IMR-90 (cell line): Measurements from ENCODE around the gene GOLGA6A. TPM values are rescaled to one million over a fixed set of nuclear protein-coding genes. Genes with fewer than 3 reads are reported as not detected.

ENCODE experiments used
- ATAC-seq: fragments of 200-7000 bp; cut with Tn5 transposase; 2 replicates; pipeline ENCODE4 v1.9.1; 2020; ENCODE audit warnings: low read depth, mild to moderate bottlenecking, moderate library complexity
- BruUV-seq: library from RNA; stranded (reverse); fragments of 400-500 nt; replicated peaks from 2 replicates; lab custom pipeline; 2021; lab: Mats Ljungman, UMichigan
- CTCF ChIA-PET: fragments of 300-600 bp; formaldehyde crosslinking; extraction: SDS; loops from one replicate; lab custom pipeline; 2021; ENCODE audit warnings: antibody characterized with exemption; lab: Yijun Ruan, JAX
- POLR2A ChIA-PET: fragments of 300-600 bp; sonication (Branson Sonifier 250); formaldehyde crosslinking; loops from one replicate; lab custom pipeline; 2022; ENCODE audit warnings: antibody characterized with exemption; ENCODE audit not compliant: unreplicated experiment; lab: Charles Lee
- DNase-seq: peaks from one replicate; pipeline ENCODE4 v3.0.0; 2013
- H2AFZ ChIP-seq: replicated peaks from 2 replicates; pipeline ENCODE3; 2013; ENCODE audit warnings: low read length, mild to moderate bottlenecking; ENCODE audit not compliant: poor library complexity
- H2AK5ac ChIP-seq: 2 replicates; pipeline ENCODE4 v1.6.1; 2013; ENCODE audit warnings: low read depth, low read length, inconsistent platforms
- H2AK9ac ChIP-seq: replicated peaks from 2 replicates; pipeline ENCODE3; 2013; ENCODE audit warnings: mild to moderate bottlenecking, low read depth, low read length, moderate library complexity; ENCODE audit not compliant: poor library complexity
- H2BK120ac ChIP-seq: 2 replicates; pipeline ENCODE4 v1.6.1; 2013; ENCODE audit warnings: low read depth, low read length, inconsistent platforms
- H2BK15ac ChIP-seq: 3 replicates; pipeline ENCODE4 v1.6.1; 2013; ENCODE audit warnings: low read depth, low read length, inconsistent platforms
- H2BK20ac ChIP-seq: 2 replicates; pipeline ENCODE4 v1.6.1; 2013; ENCODE audit warnings: low read depth, mild to moderate bottlenecking, inconsistent platforms, low read length, moderate library complexity
- H2BK5ac ChIP-seq: 2 replicates; pipeline ENCODE4 v1.6.1; 2013; ENCODE audit warnings: mild to moderate bottlenecking, low read depth, low read length, inconsistent platforms; ENCODE audit not compliant: poor library complexity, severe bottlenecking
- H3K14ac ChIP-seq: replicated peaks from 2 replicates; pipeline ENCODE4 v1.6.1; 2013; ENCODE audit warnings: low read depth, low read length, inconsistent platforms
- H3K18ac ChIP-seq: 2 replicates; pipeline ENCODE4 v1.6.1; 2013; ENCODE audit warnings: low read depth, low read length, control low read depth
- H3K23ac ChIP-seq: 2 replicates; pipeline ENCODE4 v1.6.1; 2013; ENCODE audit warnings: low read depth, low read length, inconsistent platforms
- H3K27ac ChIP-seq: 2 replicates; pipeline ENCODE4 v1.5.1; 2013; ENCODE audit warnings: mild to moderate bottlenecking, control low read depth, low read length; ENCODE audit not compliant: insufficient read depth
- H3K27me3 ChIP-seq: 2 replicates; pipeline ENCODE4 v1.6.1; 2013; ENCODE audit warnings: low read length; ENCODE audit not compliant: control insufficient read depth, insufficient read depth
- H3K36me3 ChIP-seq: 2 replicates; pipeline ENCODE4 v1.6.1; 2013; ENCODE audit warnings: low read length, mixed read lengths; ENCODE audit not compliant: control insufficient read depth, insufficient read depth
- H3K4ac ChIP-seq: 2 replicates; pipeline ENCODE4 v1.6.1; 2013; ENCODE audit warnings: low read depth, low read length, inconsistent platforms
- H3K4me1 ChIP-seq: 2 replicates; pipeline ENCODE4 v1.6.1; 2013; ENCODE audit warnings: low read length, mixed read lengths; ENCODE audit not compliant: control insufficient read depth, insufficient read depth
- H3K4me2 ChIP-seq: 2 replicates; pipeline ENCODE4 v1.6.1; 2013; ENCODE audit warnings: low read depth, mild to moderate bottlenecking, control low read depth, low read length, moderate library complexity
- H3K4me3 ChIP-seq: 2 replicates; pipeline ENCODE4 v1.5.1; 2013; ENCODE audit warnings: low read depth, mild to moderate bottlenecking, control low read depth, low read length, moderate library complexity; ENCODE audit not compliant: insufficient read depth
- H3K56ac ChIP-seq: 2 replicates; pipeline ENCODE4 v1.6.1; 2013; ENCODE audit warnings: low read length, inconsistent platforms; ENCODE audit not compliant: insufficient read depth; ENCODE audit errors: extremely low read depth
- H3K79me1 ChIP-seq, 2 experiments: 2 replicates each; pipeline ENCODE4 v1.6.1; 2013; ENCODE audit warnings: low read length in 2 of 2, inconsistent platforms in 1 of 2, low read depth in 1 of 2
- H3K9ac ChIP-seq: 2 replicates; pipeline ENCODE4 v1.6.1; 2013; ENCODE audit warnings: low read depth, low read length, control low read depth
- H3K9me1 ChIP-seq: 2 replicates; pipeline ENCODE4 v1.6.1; 2013; ENCODE audit warnings: low read length, inconsistent platforms; ENCODE audit not compliant: insufficient read depth
- H3K9me3 ChIP-seq: 2 replicates; pipeline ENCODE4 v1.6.1; 2013; ENCODE audit warnings: low read length; ENCODE audit not compliant: control insufficient read depth, insufficient read depth
- H4K20me1 ChIP-seq: 2 replicates; pipeline ENCODE4 v1.6.1; 2013; ENCODE audit warnings: low read length, inconsistent platforms; ENCODE audit not compliant: insufficient read depth
- H4K5ac ChIP-seq: 2 replicates; pipeline ENCODE4 v1.6.1; 2013; ENCODE audit warnings: mild to moderate bottlenecking, low read depth, low read length, control low read depth
- H4K8ac ChIP-seq, 2 experiments: 2 replicates each; pipeline ENCODE4 v1.6.1; 2013; ENCODE audit warnings: low read depth in 2 of 2, low read length in 2 of 2, control low read depth in 1 of 2, inconsistent platforms in 1 of 2
- H4K91ac ChIP-seq: 2 replicates; pipeline ENCODE4 v1.6.1; 2013; ENCODE audit warnings: low read depth, low read length, inconsistent platforms; ENCODE audit not compliant: insufficient read depth
- BHLHE40 ChIP-seq: fragments of 150-350 bp; IDR thresholded peaks from 2 replicates; pipeline ENCODE4 v1.6.1; 2016; ENCODE audit warnings: mild to moderate bottlenecking, low read depth, low read length
- FOS ChIP-seq: fragments of 150-350 bp; IDR thresholded peaks from 2 replicates; pipeline ENCODE4 v1.6.1; 2016; ENCODE audit warnings: low read depth, low read length
- MAZ ChIP-seq: IDR thresholded peaks from 2 replicates; pipeline ENCODE4 v1.6.1; 2012; ENCODE audit warnings: low read depth, mild to moderate bottlenecking, low read length, improper control_type of control experiment, moderate library complexity, borderline replicate concordance
- NFE2L2 ChIP-seq: fragments of 150-350 bp; IDR thresholded peaks from 2 replicates; pipeline ENCODE4 v1.6.1; 2016; ENCODE audit warnings: low read depth, mild to moderate bottlenecking, low read length
- RCOR1 ChIP-seq: IDR thresholded peaks from 2 replicates; pipeline ENCODE4 v1.6.1; 2012; ENCODE audit warnings: mild to moderate bottlenecking, low read length, improper control_type of control experiment; ENCODE audit not compliant: insufficient replicate concordance
- RFX5 ChIP-seq: IDR thresholded peaks from 2 replicates; pipeline ENCODE4 v1.8.0; 2012; ENCODE audit warnings: low read depth, mild to moderate bottlenecking, low read length, moderate library complexity
- SMC3 ChIP-seq: fragments of 150-350 bp; IDR thresholded peaks from 2 replicates; pipeline ENCODE4 v1.6.1; 2016; ENCODE audit warnings: low read depth, mild to moderate bottlenecking, antibody characterized with exemption, low read length, moderate library complexity
- WGBS, 2 experiments: methylation state at CpG; one replicate each; pipeline versions ENCODE4 v1.1.5 to v1.1.7; 2013; ENCODE audit warnings: missing lambda C conversion rate in 2 of 2; ENCODE audit not compliant: insufficient read length in 1 of 2; ENCODE audit errors: extremely low coverage in 2 of 2; 5-methylcytosine and 5-hydroxymethylcytosine counted together
- dilution Hi-C: fragments of 300-500 bp; cut with HindIII; formaldehyde crosslinking; loops from one replicate; pipeline ENCODE4 v1.14.3; 2018; ENCODE audit warnings: low sequenced_read_pairs; ENCODE audit not compliant: unreplicated experiment
- in situ Hi-C: fragments of 300-500 bp; cut with MboI; formaldehyde crosslinking; loops from 3 replicates; pipeline ENCODE4 v1.14.3; 2019; ENCODE audit warnings: low sequenced_read_pairs, inconsistent platforms, mixed read lengths
- intact Hi-C: fragments of 100-400 bp; cut with micrococcal nuclease; formaldehyde crosslinking; loops from 2 replicates; pipeline ENCODE4 v1.10.0; 2022
- polyA plus RNA-seq, 3 experiments: library from polyadenylated mRNA; depleted of rRNA; stranded (reverse); fragments of >200 nt; gene quantifications; 2 replicates each; pipeline ENCODE4 v1.2.3, GENCODE V29; 2012; ENCODE audit warnings: low replicate concordance in 1 of 3
- total RNA-seq: library from RNA; depleted of rRNA; stranded (reverse); fragments of >200 nt; gene quantifications from 2 replicates; pipeline ENCODE4 v1.2.3, GENCODE V29; 2012
- TF ChIP-seq, protein P1 (sequence below): fragments of 150-350 bp; IDR thresholded peaks from 2 replicates; pipeline ENCODE4 v1.6.1; 2017; ENCODE audit warnings: mild to moderate bottlenecking, antibody characterized with exemption, low read length, low read depth

Gene GOLGA6A
- total and polyA plus RNA-seq, 2 of the 4 experiments (the other 2 are of a cell fraction): not detected

DNA sequence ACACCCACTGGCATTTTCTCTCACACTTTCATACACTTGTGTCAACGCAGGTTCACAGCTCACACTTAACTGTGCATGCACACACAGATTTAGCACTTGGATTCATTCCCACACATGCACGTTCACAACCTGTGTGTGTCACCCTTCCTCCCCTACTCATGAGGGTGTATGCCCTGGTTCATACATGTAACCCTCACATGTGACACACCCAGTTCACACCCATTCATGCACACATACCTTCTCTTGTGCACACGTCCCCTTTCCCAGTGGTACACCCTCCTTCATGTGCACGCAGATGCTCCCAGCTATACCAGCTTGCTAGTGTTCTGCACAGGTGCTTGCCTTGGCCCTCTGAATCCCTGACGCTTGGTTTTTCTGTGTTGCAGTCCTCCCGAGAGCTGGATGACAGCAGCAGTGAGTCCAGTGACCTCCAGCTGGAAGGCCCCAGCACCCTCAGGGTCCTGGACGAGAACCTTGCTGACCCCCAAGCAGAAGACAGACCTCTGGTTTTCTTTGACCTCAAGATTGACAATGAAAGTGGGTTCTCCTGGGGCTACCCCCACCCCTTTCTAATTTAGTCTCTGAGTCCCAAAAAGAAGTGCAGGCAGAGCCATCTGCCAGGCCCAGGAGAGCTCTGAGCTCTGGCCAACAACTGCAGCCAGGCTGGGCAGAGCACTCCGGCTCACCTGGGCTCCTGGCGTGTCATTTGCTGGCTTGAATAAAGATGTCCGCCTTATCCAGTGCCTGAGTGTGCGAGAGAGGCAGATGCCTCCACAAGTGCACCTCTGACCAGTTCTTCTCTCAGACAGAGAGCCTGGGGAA lies 39.5 kb downstream of the GOLGA6A start:
- BruUV-seq: no TSS peak
- Histone ChIP-seq H3K9me3 (no peaks in the 10 kb centered on the region), H2BK120ac (no peak overlapping the region), H3K4me1 (peaks cover 26% of the 10 kb centered on the region), H4K5ac (no peak overlapping the region), H3K14ac (no peak overlapping the region), H3K27ac (no peak overlapping the region), H3K4ac (peak overlapping the region; percentile 52), H3K36me3 (peaks cover 1% of the 10 kb centered on the region; the same call in 1 of the 2 replicates), H3K79me1 (peaks cover 0 to 16% of the 10 kb centered on the region in 2 experiments; a peak in 2 of 4 replicates), H4K20me1 (no peaks in the 10 kb centered on the region), H4K8ac (no peak overlapping the region), H2BK15ac (0 out of 3 replicates have a peak overlapping the region, but pooled peaks have one; percentile 48), H2AK9ac (no peak overlapping the region), H3K9ac (no peak overlapping the region), H3K9me1 (peaks cover 28% of the 10 kb centered on the region), H3K4me3 (no peak overlapping the region), H2BK5ac (no peak overlapping the region), H3K18ac (no peak overlapping the region), H3K23ac (no peak overlapping the region), H3K56ac (no peak overlapping the region), H2BK20ac (0 out of 2 replicates have a peak overlapping the region, but pooled peaks have one; percentile 4), H2AK5ac (peak overlapping the region; percentile 91), H3K4me2 (no peak overlapping the region), H4K91ac (peak overlapping the region; percentile 24; the same call in 1 of the 2 replicates), H3K27me3 (no peaks in the 10 kb centered on the region), H2AFZ (no peak overlapping the region)
- 91% methylated on average over 6 of the region's 11 CpGs; no CpG with 5 or more reads in 1 of the 2 experiments for WGBS, 2 experiments
- POLR2A ChIA-PET: no interaction called here
- no peak for TF ChIP-seq BHLHE40
- TF ChIP-seq SMC3: no peak
- no peak for TF ChIP-seq RCOR1
- TF ChIP-seq MAZ: no peak
- no peak for TF ChIP-seq RFX5
- no peak for TF ChIP-seq NFE2L2
- TF ChIP-seq, protein P1, sequence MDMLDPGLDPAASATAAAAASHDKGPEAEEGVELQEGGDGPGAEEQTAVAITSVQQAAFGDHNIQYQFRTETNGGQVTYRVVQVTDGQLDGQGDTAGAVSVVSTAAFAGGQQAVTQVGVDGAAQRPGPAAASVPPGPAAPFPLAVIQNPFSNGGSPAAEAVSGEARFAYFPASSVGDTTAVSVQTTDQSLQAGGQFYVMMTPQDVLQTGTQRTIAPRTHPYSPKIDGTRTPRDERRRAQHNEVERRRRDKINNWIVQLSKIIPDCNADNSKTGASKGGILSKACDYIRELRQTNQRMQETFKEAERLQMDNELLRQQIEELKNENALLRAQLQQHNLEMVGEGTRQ: no peak
- no peak for TF ChIP-seq FOS
- DNase-seq: no peak
- intact Hi-C loops: no loop called here
- no peak for ATAC-seq
- dilution Hi-C loops: no loop called here
- CTCF ChIA-PET: no interaction called here
- in situ Hi-C loops: no loop called here
